ENCODE data around the gene SMARCB1.

The SMARCB1 gene

GRCh38 chr22:23826510-23827350 is 40.0 kb downstream of the SMARCB1 start:
- FAIRE-seq, result no peak
- no peak for DNase-seq (ENCODE audit: insufficient read length, low spot score)
- TF ChIP-seq PAX5 (IDR thresholded peaks at IDR 0.05; ENCODE audit: insufficient read depth, low read length, severe bottlenecking), result no peak
- TF ChIP-seq TAF1 (IDR thresholded peaks at IDR 0.05; ENCODE audit: low read depth, low read length), result no peak
- TF ChIP-seq POU2F2 (IDR thresholded peaks at IDR 0.05; ENCODE audit: low read depth, low read length), result no peak
- TF ChIP-seq POLR2AphosphoS5 (IDR thresholded peaks at IDR 0.05; ENCODE audit: low read depth, low read length), result no peak
- TF ChIP-seq SPI1 (IDR thresholded peaks at IDR 0.05; ENCODE audit: low read depth, low read length), result no peak

GRCh38 chr22:23827351-23827995 is 40.7 kb downstream of the SMARCB1 start:
- no peak for DNase-seq (ENCODE audit: insufficient read length, low spot score)
- no peak for FAIRE-seq
- no peak for TF ChIP-seq SPI1 (IDR thresholded peaks at IDR 0.05; ENCODE audit: low read depth, low read length)
- TF ChIP-seq POLR2A (IDR thresholded peaks at IDR 0.05; ENCODE audit: low read depth, low read length), result no peak
- no peak for TF ChIP-seq PAX5 (IDR thresholded peaks at IDR 0.05; ENCODE audit: insufficient read depth, low read length, severe bottlenecking)
- TF ChIP-seq TAF1 (IDR thresholded peaks at IDR 0.05; ENCODE audit: low read depth, low read length), result no peak
- no peak for TF ChIP-seq POU2F2 (IDR thresholded peaks at IDR 0.05; ENCODE audit: low read depth, low read length)
- TF ChIP-seq POLR2AphosphoS5 (IDR thresholded peaks at IDR 0.05; ENCODE audit: low read depth, low read length), result no peak

- no peak for TF ChIP-seq POU2F2 (IDR thresholded peaks at IDR 0.05; ENCODE audit: low read depth, low read length)
- no peak for TF ChIP-seq TAF1 (IDR thresholded peaks at IDR 0.05; ENCODE audit: low read depth, low read length)
- TF ChIP-seq POLR2AphosphoS5 (IDR thresholded peaks at IDR 0.05; ENCODE audit: low read depth, low read length), result no peak
- TF ChIP-seq PAX5 (IDR thresholded peaks at IDR 0.05; ENCODE audit: insufficient read depth, low read length, severe bottlenecking), result no peak
- no peak for TF ChIP-seq SPI1 (IDR thresholded peaks at IDR 0.05; ENCODE audit: low read depth, low read length)
- no peak for TF ChIP-seq POLR2A (IDR thresholded peaks at IDR 0.05; ENCODE audit: low read depth, low read length)
- no peak for FAIRE-seq
- no peak for DNase-seq (ENCODE audit: insufficient read length, low spot score)
Observed at GRCh38 chr22:23828800-23829680, 42.3 kb downstream of the SMARCB1 start.

DNA sequence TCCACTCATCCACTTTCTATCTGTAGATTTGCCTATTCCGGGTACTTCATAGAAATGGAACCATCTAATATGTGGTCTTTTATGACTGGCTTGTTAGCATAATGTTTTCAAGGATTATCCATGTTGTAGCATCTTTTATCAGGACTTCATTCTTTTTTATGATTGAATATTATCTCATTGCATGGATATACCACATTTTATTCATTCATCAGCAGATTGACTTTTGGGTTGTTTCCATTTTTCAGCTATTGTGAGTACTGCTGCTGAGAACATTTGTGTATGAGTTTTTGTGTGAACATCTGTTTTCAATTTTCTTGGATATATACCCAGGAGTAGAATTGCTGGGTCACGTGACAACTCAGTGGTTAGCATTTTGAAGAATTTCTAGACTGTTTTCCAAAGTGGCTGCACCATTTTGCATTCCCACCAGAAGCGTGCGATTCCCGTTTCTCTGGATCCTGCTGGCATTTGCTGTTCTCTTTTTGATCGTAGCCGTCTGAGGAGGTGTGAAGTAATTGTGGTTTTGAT is 43.1 kb downstream of the SMARCB1 start:
- no peak for FAIRE-seq
- no peak for DNase-seq (ENCODE audit: insufficient read length, low spot score)

DNA sequence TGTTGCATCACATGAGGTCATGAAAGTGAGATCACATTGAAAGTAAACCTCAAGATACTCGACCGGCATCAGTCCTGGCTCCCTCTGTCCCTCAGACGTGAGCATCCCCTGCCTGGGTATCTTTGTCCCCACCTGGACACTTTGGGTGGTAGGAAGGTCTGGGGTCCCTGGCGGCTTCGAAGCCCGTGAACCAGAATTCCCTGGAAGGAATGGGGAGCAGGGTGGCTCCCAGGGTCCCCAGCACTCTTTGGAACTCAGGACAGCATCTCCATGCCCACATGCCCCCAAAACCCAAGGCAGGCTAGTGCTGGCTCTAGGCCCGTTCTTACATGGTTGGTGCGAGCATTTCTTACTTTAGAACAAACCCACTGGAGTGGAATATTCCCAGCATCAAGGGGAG is 44.5 kb downstream of the SMARCB1 start:
- DNase-seq (ENCODE audit: insufficient read length, low spot score) (no peak), FAIRE-seq (no peak)
- no peak for TF ChIP-seq SPI1 (IDR thresholded peaks at IDR 0.05; ENCODE audit: low read depth, low read length)
- TF ChIP-seq TAF1 (IDR thresholded peaks at IDR 0.05; ENCODE audit: low read depth, low read length), result no peak
- TF ChIP-seq POLR2A (IDR thresholded peaks at IDR 0.05; ENCODE audit: low read depth, low read length), result no peak
- TF ChIP-seq POLR2AphosphoS5 (IDR thresholded peaks at IDR 0.05; ENCODE audit: low read depth, low read length), result no peak
- TF ChIP-seq PAX5 (IDR thresholded peaks at IDR 0.05; ENCODE audit: insufficient read depth, low read length, severe bottlenecking), result no peak

More for the DNA sequence above, 43.1 kb downstream of the SMARCB1 start:
- TF ChIP-seq TAF1 (IDR thresholded peaks at IDR 0.05; ENCODE audit: low read depth, low read length) (no peak), PAX5 (IDR thresholded peaks at IDR 0.05; ENCODE audit: insufficient read depth, low read length, severe bottlenecking) (no peak), POLR2AphosphoS5 (IDR thresholded peaks at IDR 0.05; ENCODE audit: low read depth, low read length) (no peak), POU2F2 (IDR thresholded peaks at IDR 0.05; ENCODE audit: low read depth, low read length) (no peak), SPI1 (IDR thresholded peaks at IDR 0.05; ENCODE audit: low read depth, low read length) (no peak), POLR2A (IDR thresholded peaks at IDR 0.05; ENCODE audit: low read depth, low read length) (no peak)

- FAIRE-seq, result no peak
- DNase-seq (ENCODE audit: insufficient read length, low spot score), result no peak
Observed at GRCh38 chr22:23831781-23832180, 45.0 kb downstream of the SMARCB1 start.

GRCh38 chr22:23832226-23833016 is 45.7 kb downstream of the SMARCB1 start:
- FAIRE-seq, result no peak
- TF ChIP-seq POLR2A (IDR thresholded peaks at IDR 0.05; ENCODE audit: low read depth, low read length) (no peak), POLR2AphosphoS5 (IDR thresholded peaks at IDR 0.05; ENCODE audit: low read depth, low read length) (no peak)
- DNase-seq (ENCODE audit: insufficient read length, low spot score), result no peak

More at GRCh38 chr22:23831781-23832180, 45.0 kb downstream of the SMARCB1 start:
- TF ChIP-seq POLR2A (IDR thresholded peaks at IDR 0.05; ENCODE audit: low read depth, low read length), result no peak
- TF ChIP-seq POLR2AphosphoS5 (IDR thresholded peaks at IDR 0.05; ENCODE audit: low read depth, low read length), result no peak
- TF ChIP-seq SPI1 (IDR thresholded peaks at IDR 0.05; ENCODE audit: low read depth, low read length), result no peak
- no peak for TF ChIP-seq PAX5 (IDR thresholded peaks at IDR 0.05; ENCODE audit: insufficient read depth, low read length, severe bottlenecking)
- no peak for TF ChIP-seq TAF1 (IDR thresholded peaks at IDR 0.05; ENCODE audit: low read depth, low read length)
- no peak for TF ChIP-seq POU2F2 (IDR thresholded peaks at IDR 0.05; ENCODE audit: low read depth, low read length)

GRCh38 chr22:23833017-23833751 is 46.4 kb downstream of the SMARCB1 start:
- no peak for TF ChIP-seq POLR2AphosphoS5 (IDR thresholded peaks at IDR 0.05; ENCODE audit: low read depth, low read length)
- TF ChIP-seq SPI1 (IDR thresholded peaks at IDR 0.05; ENCODE audit: low read depth, low read length), result no peak
- TF ChIP-seq POU2F2 (IDR thresholded peaks at IDR 0.05; ENCODE audit: low read depth, low read length), result no peak
- TF ChIP-seq POLR2A (IDR thresholded peaks at IDR 0.05; ENCODE audit: low read depth, low read length), result no peak
- no peak for FAIRE-seq
- no peak for DNase-seq (ENCODE audit: insufficient read length, low spot score)
